GM12801 (cell line): Measurements from ENCODE around the gene PACRG.

Source experiments
- CTCF ChIP-seq: IDR thresholded peaks from one replicate; pipeline ENCODE4 v1.5.1; 2011; ENCODE audit warnings: control low read depth; ENCODE audit not compliant: insufficient read length; ENCODE audit errors: extremely low read depth

The PACRG gene

GRCh38 chr6:163164175-163164900, 436.6 kb downstream of the PACRG start:
- no peak for TF ChIP-seq CTCF

GRCh38 chr6:163165155-163165910, 437.6 kb downstream of the PACRG start:
- TF ChIP-seq CTCF: no peak

GRCh38 chr6:163165922-163166321, 438.1 kb downstream of the PACRG start:
- TF ChIP-seq CTCF: no peak

GRCh38 chr6:163166507-163166906, 438.7 kb downstream of the PACRG start:
- no peak for TF ChIP-seq CTCF

- TF ChIP-seq CTCF: no peak
Measured at GRCh38 chr6:163169521-163169920, 441.7 kb downstream of the PACRG start.

GRCh38 chr6:163170294-163170883, 442.6 kb downstream of the PACRG start:
- TF ChIP-seq CTCF: no peak

GRCh38 chr6:163173741-163174140, 446.0 kb downstream of the PACRG start:
- no peak for TF ChIP-seq CTCF
